ENCODE results near the gene NBEA.

DNA sequence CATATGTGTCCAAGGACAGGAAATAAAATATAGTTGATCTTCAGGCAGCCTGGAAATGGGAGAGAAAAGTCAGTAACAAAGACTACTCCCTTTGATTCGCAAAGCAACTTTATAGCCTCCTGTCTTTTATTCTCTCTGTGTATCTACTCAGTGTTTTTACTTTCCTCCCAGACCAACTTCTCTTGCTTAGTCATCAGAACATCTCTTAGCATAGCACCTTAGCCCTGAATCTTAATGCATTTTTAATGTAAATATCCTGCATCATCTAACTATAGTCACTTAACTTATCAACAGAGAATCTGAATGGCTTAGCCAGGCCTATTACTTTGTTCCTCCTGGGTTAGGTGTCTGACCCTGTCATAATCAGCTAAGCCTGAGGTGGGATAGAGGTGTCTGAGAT, 296.2 kb downstream of the NBEA start:
- TF ChIP-seq, protein P1, sequence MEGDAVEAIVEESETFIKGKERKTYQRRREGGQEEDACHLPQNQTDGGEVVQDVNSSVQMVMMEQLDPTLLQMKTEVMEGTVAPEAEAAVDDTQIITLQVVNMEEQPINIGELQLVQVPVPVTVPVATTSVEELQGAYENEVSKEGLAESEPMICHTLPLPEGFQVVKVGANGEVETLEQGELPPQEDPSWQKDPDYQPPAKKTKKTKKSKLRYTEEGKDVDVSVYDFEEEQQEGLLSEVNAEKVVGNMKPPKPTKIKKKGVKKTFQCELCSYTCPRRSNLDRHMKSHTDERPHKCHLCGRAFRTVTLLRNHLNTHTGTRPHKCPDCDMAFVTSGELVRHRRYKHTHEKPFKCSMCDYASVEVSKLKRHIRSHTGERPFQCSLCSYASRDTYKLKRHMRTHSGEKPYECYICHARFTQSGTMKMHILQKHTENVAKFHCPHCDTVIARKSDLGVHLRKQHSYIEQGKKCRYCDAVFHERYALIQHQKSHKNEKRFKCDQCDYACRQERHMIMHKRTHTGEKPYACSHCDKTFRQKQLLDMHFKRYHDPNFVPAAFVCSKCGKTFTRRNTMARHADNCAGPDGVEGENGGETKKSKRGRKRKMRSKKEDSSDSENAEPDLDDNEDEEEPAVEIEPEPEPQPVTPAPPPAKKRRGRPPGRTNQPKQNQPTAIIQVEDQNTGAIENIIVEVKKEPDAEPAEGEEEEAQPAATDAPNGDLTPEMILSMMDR (IDR thresholded peaks at IDR 0.05; ENCODE audit: insufficient read depth, low read length): no peak
- TF ChIP-seq POLR2AphosphoS5 (IDR thresholded peaks at IDR 0.05; ENCODE audit: low read depth) (no peak), SPI1 (IDR thresholded peaks at IDR 0.05; ENCODE audit: borderline replicate concordance, low read depth) (no peak)
- TF ChIP-seq, protein P2, sequence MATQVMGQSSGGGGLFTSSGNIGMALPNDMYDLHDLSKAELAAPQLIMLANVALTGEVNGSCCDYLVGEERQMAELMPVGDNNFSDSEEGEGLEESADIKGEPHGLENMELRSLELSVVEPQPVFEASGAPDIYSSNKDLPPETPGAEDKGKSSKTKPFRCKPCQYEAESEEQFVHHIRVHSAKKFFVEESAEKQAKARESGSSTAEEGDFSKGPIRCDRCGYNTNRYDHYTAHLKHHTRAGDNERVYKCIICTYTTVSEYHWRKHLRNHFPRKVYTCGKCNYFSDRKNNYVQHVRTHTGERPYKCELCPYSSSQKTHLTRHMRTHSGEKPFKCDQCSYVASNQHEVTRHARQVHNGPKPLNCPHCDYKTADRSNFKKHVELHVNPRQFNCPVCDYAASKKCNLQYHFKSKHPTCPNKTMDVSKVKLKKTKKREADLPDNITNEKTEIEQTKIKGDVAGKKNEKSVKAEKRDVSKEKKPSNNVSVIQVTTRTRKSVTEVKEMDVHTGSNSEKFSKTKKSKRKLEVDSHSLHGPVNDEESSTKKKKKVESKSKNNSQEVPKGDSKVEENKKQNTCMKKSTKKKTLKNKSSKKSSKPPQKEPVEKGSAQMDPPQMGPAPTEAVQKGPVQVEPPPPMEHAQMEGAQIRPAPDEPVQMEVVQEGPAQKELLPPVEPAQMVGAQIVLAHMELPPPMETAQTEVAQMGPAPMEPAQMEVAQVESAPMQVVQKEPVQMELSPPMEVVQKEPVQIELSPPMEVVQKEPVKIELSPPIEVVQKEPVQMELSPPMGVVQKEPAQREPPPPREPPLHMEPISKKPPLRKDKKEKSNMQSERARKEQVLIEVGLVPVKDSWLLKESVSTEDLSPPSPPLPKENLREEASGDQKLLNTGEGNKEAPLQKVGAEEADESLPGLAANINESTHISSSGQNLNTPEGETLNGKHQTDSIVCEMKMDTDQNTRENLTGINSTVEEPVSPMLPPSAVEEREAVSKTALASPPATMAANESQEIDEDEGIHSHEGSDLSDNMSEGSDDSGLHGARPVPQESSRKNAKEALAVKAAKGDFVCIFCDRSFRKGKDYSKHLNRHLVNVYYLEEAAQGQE (IDR thresholded peaks at IDR 0.05; ENCODE audit: insufficient replicate concordance, low read depth): no peak
